NCI-H1092 treated with DMSO at 0.1 percent for 48 hours (cell line): ENCODE measurements around the gene PRDM10.
A peak's percentile ranks its signal among the peaks of the same experiment; 100 is the strongest.
"Not testable (repeated sequence)": the region's sequence is repeated elsewhere in the genome, so short reads cannot be mapped to it uniquely, and the experiment has no call there.

Experiments
- DNase-seq: peaks from one replicate; lab custom pipeline; 2025; lab: John Stamatoyannopoulos, UW

PRDM10 gene, protein sequence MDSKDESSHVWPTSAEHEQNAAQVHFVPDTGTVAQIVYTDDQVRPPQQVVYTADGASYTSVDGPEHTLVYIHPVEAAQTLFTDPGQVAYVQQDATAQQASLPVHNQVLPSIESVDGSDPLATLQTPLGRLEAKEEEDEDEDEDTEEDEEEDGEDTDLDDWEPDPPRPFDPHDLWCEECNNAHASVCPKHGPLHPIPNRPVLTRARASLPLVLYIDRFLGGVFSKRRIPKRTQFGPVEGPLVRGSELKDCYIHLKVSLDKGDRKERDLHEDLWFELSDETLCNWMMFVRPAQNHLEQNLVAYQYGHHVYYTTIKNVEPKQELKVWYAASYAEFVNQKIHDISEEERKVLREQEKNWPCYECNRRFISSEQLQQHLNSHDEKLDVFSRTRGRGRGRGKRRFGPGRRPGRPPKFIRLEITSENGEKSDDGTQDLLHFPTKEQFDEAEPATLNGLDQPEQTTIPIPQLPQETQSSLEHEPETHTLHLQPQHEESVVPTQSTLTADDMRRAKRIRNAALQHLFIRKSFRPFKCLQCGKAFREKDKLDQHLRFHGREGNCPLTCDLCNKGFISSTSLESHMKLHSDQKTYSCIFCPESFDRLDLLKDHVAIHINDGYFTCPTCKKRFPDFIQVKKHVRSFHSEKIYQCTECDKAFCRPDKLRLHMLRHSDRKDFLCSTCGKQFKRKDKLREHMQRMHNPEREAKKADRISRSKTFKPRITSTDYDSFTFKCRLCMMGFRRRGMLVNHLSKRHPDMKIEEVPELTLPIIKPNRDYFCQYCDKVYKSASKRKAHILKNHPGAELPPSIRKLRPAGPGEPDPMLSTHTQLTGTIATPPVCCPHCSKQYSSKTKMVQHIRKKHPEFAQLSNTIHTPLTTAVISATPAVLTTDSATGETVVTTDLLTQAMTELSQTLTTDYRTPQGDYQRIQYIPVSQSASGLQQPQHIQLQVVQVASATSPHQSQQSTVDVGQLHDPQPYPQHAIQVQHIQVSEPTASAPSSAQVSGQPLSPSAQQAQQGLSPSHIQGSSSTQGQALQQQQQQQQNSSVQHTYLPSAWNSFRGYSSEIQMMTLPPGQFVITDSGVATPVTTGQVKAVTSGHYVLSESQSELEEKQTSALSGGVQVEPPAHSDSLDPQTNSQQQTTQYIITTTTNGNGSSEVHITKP

DNA sequence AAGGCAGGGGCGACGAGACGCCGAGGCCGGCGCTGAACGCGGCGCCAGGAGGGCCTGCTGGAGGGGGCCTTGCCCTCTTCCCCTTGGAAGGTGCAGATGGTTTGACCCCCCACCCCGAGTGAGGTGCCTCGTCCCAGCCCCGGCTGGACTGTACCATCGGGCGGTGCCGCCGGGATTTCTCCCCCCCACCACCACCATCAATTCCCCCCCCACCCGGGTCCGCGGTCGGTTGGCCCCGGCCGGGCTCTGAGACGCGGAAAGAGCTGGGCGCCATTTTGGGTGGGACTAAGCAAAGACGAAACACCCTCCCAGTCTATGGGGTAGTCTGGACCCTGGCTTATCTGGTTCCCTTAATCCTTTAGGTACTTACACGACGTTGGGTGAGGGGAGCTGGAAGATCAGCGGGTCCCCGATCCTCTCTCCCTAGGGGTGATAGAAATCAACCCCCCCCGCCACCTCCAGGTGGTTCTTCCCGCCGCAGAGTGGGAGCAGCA lies at the start of gene PRDM10:
Gene PRDM10 (minus strand): TSS at position 484 of the 494 bp plus-strand sequence. CDS start 41,871 bp downstream, outside the sequence.
- peak; percentile 99 for DNase-seq

DNA sequence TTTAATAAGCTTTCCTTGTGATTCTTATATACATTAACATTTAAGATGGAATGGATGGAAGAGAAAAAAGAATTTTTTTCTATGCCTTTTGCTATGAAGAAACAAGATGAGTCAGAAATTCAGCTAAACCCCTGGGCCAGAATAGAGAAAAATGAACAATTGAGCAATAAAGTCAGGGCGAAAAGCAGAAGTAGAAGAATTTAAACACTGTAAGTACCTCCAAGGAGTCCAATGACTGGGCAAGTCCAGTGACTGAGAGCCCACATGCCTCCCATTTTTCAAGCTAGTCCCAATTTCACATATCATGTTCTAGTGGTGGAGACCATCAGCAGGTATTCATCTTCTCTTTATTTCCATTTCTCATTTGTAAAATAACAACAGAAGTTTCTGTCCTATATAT lies 48.4 kb upstream of the PRDM10 start:
- DNase-seq = no peak

DNA sequence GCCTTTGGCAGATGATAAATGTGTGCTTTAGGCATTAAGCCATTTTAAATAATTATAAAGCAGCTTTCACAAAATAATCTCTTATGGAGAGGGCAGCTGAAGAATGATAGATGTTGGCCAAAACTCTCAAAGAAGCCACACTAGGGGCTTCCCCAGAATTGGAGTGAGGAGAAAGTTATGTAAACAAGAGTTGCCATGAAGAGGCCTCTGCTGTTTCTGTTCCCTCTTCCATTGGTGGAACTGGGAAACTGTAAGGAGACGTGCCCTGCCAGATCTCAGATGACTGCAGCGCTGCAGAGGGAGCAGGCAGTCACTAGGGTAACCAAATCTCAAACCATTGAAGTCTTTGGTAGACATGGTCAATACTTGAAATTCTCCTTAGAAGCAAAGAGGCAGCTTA lies 47.6 kb upstream of the PRDM10 start:
- DNase-seq = no peak

DNA sequence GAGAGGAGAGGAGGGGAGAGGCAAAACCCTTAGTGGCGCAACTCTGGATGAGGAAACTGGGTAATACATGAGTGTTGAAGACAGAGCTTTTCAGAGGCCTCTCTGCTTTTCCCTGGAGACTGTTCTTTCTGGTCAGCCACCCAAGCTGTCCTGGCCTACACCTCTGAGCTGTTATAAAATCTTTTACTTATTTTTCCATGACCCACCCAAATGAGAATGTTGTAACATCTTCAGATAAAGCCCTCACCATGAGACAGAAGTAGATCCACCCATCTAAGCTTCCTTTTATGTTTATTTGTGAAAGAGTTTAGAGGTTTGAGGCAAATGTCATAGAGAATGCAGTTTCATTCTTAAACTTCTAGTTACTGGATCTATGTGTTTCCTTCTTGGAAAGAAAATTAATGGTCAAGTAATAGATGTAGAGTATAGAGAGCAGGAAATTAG lies 46.7 kb upstream of the PRDM10 start:
- no peak for DNase-seq

DNA sequence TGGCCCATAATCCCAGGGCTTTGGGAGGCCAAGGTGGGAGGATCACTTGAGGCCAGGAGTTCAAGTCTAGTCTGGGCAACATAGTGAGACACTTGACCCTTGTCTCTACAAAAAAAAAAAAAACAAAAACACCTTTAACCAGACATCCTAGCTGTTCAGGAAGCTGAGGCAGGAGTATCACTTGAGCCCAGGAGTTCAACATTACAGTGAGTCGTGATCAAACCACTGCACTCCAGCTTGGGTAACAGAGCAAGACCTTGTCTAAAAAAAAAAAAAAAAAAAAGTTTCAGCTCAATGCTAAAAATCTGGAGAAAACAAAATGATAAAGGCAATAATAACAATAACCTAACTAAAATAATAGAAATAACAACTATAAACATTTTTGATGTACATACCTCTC lies 44.5 kb upstream of the PRDM10 start:
- no peak for DNase-seq

DNA sequence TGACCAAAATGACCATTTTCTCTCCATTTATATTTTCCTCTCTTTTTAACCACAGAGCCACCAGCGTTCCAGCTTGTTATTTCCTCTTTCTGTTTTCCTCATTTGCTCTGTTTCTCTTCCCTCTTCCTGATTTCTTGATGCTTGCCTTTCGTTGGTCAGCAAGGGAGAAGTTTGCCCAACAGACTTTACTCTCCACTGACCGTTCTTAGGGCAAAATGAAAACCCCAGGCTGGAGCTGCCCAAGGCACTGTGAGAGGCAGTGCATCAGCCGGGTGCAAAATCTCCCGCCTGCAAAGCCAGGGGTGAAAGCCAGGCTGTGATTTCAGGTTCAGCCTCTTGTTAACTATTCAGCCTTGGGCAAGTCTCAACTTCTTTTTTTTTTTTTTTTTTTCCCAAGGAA lies 40.9 kb upstream of the PRDM10 start:
- DNase-seq = no peak

DNA sequence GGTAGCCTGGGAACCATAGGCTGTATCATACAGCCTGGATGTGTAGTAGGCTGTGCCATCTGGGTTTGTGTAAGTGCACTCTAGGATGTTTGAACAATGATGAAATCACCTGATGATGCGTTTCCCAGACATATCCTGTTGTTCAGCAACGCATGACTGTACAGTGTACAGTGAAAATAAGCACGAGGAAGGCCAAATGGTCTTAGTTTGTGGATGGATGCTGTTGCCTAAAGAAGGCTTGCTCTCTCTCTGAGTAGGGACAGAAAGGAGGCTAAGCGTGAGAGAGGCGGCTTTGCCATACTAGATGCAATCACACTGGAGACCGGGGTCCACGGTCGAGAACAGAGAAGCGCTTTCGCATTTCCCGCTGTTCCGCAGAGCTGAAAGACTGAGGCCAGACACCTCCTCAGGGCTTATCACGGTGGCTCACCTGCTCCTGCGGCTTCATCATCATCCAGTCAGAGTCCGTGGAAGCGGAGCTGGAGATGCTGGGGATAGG lies 39.5 kb upstream of the PRDM10 start:
- DNase-seq = no peak

DNA sequence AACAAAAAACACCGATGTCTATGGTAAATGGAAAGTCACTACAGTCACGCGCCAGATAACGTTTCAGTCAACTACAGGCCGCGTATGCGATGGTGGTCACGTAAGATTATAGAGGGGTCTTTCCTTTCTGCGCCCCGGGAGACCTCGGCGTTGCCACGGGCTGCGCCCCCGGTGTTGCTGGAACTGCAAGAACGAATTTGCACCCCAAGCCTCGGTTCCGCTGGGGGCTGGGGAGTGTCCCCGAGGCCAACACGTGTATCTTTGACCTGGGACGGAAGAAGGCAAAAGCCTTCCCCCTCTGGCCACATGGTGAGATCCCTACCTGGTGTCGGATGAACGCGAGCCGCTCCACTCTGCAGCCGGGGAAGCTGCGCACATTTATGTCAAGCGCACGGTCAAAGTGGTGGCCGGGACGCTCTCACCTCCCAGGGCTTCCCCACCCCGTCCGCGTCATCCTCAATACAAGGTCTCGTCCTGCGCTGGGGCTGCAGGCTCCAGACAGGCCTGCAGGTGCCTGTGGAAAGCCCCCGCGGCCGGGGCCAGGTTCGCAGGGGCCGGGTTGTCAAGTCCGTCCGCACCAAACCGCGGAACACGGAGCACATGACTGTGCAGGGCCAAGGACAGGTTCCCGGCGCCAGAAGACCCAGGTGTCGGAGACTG lies 37.8 kb upstream of the PRDM10 start:
- DNase-seq = no peak

DNA sequence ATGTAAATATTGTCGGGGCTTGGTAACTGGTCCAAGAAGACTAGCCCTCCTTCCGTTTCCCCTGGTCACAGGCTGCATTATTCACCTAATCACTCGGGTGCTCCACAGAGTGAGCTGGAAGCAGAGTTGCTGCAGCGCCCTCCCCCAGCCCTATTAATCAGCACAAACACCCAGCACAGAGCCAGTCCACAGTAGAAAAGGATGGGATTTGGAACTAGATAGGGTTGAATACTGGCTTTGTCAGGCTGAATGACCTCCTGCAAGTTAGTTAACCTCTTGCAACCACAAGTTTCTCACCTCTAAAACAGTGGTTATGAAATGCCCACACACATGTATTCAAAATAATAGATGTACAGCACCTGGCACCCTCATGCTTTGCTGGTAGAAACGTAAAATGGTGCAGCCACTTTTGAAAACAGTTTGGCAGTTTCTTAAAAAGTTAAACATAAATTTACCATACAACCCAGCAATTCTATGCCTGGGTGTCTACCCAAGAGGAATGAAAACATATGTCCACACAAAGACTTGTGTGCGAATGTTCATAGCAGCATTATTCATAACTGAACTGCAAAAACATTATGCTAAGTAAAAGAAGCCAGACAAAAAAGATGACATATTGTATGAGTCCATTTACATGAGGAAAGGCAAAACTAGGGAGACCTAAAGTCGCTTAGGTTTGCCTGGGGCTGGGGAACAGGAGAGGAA lies 35.4 kb upstream of the PRDM10 start:
- DNase-seq = no peak

DNA sequence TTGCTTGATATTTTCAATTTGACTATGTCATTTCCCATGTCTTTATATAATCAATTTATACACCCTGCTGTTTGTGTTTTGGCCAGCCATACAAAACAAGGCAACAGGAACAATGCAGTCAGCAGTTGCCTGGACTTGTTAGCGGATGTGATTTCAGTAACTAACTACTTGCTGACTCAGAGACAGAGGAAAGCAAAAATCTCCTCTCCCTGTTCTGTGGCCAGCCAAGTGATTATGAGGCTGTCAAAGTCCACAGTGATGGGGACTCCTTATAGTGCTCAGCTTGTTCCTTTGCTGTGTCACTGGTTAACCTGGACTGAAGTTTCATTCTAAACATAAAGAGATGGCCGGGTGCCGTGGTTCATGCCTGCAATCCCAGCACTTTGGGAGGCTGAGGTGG lies 34.4 kb upstream of the PRDM10 start:
- no peak for DNase-seq

DNA sequence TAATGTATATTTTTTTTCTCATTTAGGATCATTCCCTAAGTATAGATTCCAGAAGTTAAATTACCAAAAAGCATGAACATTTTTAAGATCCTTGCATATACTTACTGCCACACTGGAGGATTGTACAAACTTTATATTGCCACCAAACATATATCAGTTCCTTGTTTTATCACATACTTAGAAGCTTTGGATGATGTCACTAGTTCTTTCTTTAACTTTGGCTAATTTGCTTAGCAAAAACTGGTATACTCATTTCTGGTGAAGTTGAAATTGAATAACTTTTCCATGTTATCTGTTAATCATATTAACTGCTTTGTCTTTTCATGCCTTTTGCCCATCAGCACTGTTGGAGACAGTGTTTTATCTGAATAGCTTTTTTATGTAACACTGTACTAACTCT lies 31.6 kb upstream of the PRDM10 start:
- no peak for DNase-seq

DNA sequence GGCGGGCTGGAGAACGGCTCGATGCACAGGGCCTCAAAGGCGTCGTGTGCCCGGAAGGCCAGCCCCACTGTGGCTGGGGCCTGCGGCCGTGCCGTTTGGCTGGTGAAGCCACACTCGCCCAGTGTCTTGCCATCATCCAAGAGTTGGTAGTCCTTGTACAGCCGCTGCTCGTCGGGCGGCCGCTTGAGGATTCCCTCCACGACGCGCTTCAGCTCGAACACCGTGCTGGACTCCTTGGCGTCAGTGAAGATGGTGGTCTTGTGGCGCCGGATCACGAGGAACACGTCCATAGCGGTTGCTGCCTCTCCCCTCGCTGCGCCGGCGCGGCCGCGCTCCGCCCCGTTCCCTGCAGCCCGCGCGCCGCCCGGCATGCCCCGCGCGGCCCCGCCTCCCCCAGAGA lies 30.3 kb upstream of the PRDM10 start:
- DNase-seq = no peak

DNA sequence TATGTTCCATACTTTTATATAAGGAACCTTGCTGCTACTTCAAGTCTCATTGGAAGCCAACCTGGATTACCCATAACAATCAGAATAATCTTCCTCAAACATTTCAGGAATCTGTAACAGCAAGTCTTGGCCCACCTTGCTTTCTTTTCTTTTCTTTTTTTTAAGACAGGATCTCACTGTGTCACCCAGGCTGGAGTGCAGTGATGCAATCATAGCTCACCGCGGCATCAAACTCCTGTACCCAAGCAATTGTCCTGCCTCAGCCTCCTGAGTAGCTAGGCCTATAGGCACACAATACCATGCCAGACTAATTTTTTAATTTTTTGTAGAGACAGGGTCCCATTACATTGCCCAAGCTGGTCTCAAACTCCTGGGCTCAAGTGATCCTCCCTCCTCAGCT lies 29.3 kb upstream of the PRDM10 start:
- no peak for DNase-seq

DNA sequence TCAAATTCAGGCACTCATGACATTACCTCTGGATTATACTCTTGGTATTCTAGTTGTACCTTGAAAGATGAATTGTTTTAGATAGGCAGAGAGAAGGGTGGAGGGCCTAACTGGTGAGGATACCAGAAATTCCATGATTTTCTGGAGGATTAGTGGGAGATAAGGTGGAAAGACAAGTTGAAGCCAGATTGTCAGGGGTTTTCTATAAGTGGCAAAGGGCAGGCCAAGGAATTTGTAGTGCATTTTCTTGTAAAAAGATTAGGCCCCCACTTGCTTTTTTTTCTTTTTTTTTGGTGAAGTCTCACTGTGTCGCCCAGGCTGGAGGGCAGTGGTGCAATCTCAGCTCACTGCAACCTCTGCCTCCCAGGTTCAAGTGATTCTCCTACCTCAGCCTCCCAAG lies 28.4 kb upstream of the PRDM10 start:
- no peak for DNase-seq

DNA sequence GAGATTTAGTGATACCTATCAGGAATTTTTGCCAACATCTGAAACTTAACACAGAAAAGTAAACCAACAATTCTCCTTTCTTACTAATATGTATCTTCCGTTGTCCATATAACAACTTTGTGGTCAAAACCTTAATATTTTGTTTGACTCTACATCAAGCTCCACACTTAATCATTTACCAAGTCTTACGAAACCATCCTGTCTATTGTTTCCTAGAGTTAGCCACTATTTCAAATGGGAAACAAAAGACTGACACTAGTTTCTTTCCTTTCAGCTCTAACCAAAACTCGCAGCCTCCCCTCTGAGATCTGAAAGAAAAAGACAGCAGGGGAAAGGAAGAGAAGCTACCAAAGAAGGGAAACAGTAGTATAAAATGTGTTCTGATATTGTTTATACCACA lies 26.5 kb upstream of the PRDM10 start:
- no peak for DNase-seq

DNA sequence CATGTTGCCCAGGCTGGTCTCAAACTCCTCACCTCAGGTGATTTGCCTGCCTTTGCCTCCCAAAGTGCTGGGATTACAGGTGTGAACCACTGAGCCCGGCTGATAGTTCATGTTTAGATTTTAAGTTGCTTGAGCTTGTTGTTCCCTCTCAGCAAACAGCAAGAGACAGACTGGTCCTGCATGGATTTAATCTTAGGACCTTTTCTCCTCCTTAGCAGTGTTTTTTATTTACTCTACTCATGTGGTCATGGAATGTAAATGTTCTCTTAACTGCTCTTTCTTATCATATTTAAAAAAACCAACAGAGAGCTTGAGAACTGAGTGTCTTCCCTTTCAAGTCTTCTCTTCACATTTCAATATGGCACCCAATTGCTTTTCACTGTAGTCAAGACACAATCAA lies 22.7 kb upstream of the PRDM10 start:
- no peak for DNase-seq

DNA sequence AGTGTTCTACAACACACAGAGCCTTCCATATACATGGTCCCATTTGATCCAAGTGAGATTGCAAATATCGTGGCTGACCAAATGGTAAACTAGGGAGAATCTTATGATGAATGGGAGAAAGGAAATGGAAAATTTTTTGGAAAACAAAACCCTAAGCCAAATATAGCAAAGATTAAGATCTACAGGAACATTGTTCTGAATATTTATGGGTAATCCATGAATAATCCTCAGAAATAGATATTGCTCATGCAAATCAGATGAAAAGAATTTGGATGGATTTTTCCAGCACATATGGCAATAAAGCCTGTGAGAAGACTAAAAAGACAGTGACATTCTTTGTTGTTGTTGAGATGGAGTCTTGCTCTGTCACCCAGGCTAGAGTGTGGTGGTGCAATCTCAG lies 21.7 kb upstream of the PRDM10 start:
- DNase-seq = no peak

DNA sequence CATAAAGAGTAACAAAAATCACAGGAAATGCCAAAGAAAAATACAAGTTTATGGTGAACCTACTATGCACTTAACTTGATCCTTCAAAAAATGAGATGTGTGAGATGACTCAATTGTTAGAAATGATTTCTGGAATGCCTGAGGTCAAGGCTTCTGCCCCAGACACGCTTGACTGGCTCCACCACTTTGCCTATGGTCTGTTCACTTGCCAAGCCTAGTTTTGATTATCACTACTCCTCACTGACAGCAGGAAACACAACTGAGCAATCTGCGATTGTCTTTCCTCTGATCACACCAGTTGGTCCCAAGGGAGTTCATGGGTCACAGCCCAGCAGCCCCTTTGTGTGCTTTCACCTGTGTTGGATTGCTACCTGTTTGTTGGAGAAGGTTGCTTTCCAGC lies 20.6 kb upstream of the PRDM10 start:
- DNase-seq = no peak

DNA sequence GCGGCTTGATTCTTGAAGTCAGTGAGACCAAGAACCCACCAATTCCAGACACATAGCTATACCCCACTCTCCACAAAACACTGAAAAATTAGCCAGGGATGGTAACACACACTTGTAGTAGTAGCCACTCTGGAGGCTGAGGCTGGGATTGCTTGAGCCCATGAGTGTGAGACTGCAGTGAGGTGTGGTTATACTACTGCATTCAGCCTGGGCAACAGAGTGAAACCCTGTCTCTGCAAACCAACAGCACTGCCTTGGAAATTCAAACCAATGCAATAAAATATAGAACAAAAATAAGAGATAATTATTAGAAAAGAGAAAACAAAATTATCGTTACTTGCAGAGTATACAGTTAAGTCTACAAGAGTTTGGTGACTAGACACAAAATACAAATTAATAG lies 20.2 kb upstream of the PRDM10 start:
- no peak for DNase-seq

DNA sequence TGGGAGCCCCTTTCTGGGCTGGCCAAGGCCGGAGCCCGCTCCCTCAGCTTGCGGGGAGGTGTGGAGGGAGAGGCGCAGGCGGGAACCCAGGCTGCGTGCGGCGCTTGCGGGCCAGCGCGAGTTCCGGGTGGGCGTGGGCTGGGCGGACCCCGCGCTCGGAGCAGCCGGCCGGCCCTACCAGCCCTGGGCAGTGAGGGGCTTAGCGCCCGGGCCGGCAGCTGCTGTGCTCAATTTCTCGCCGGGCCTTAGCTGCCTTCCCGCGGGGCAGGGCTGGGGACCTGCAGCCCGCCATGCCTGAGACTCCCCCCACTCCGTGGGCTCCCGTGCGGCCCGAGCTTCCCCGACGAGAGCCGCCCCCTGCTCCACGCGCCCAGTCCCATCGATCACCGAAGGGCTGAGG lies 19.0 kb upstream of the PRDM10 start:
- not testable (repeated sequence) for DNase-seq

DNA sequence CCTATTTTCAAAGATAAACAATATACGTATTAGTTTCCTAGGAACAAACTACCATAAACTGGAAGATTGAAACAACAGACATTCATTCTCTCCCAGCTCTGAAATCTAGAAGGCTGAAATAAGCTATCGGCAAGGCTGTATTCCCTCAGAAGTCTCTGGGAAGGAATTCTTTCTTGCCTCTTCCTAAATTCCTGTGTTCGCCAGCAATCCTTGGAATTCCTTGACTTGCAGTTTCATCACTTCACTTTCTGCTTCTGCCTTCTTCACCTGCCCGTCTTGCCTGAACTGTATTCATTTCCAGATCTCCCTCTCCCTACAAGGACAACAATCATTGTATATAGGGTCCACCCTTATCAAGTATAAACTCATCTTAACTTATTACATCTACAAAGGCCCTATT lies 17.7 kb upstream of the PRDM10 start:
- DNase-seq = no peak
